GM20000 (cell line): ENCODE results near the gene DRICH1.
"Not testable (repeated sequence)": the region's sequence is repeated elsewhere in the genome, so short reads cannot be mapped to it uniquely, and the experiment has no call there.

ENCODE experiments used
- DNase-seq: peaks from one replicate; pipeline ENCODE4 v3.0.0; 2012; ENCODE audit warnings: low spot score
- TF ChIP-seq, protein P1 (sequence below): IDR thresholded peaks from 2 replicates; pipeline ENCODE4 v1.5.1; 2012; ENCODE audit warnings: mild to moderate bottlenecking, control low read depth; ENCODE audit errors: extremely low read depth, missing control alignments

DRICH1 gene

GRCh38 chr22:23652711-23653110 lies 20.6 kb upstream of the DRICH1 start:
- TF ChIP-seq, protein P1, sequence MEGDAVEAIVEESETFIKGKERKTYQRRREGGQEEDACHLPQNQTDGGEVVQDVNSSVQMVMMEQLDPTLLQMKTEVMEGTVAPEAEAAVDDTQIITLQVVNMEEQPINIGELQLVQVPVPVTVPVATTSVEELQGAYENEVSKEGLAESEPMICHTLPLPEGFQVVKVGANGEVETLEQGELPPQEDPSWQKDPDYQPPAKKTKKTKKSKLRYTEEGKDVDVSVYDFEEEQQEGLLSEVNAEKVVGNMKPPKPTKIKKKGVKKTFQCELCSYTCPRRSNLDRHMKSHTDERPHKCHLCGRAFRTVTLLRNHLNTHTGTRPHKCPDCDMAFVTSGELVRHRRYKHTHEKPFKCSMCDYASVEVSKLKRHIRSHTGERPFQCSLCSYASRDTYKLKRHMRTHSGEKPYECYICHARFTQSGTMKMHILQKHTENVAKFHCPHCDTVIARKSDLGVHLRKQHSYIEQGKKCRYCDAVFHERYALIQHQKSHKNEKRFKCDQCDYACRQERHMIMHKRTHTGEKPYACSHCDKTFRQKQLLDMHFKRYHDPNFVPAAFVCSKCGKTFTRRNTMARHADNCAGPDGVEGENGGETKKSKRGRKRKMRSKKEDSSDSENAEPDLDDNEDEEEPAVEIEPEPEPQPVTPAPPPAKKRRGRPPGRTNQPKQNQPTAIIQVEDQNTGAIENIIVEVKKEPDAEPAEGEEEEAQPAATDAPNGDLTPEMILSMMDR, result no peak
- no peak for DNase-seq

- TF ChIP-seq, protein P1, result no peak
- no peak for DNase-seq
These were observed 20.2 kb upstream of the DRICH1 start for GRCh38 chr22:23652286-23652685.

- TF ChIP-seq, protein P1, result no peak
- DNase-seq, result no peak
These were observed 19.6 kb upstream of the DRICH1 start for GRCh38 chr22:23651676-23652075.

DNA sequence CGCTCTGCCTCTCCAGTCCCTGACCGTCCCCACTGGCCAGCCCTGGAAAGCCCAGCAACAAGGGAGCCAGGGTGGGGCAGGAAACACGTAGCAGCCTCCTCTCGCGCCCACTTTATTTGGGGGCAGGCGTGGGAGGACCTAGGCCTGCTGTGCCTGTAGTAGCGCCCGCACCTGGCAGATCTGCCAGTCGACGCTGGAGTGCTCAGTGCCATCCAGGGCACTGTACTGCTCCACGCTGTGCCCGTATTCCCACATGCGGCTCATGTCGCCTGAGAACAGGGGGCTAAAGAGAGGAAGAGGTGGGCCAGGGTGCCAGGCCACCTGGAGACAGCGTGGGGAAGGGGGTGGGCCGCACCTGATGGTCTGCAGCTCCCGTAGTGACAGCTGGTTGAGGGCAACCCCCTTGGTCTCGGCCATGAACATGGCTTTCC lies 17.0 kb upstream of the DRICH1 start:
- TF ChIP-seq, protein P1, result no peak
- no peak for DNase-seq

DNA sequence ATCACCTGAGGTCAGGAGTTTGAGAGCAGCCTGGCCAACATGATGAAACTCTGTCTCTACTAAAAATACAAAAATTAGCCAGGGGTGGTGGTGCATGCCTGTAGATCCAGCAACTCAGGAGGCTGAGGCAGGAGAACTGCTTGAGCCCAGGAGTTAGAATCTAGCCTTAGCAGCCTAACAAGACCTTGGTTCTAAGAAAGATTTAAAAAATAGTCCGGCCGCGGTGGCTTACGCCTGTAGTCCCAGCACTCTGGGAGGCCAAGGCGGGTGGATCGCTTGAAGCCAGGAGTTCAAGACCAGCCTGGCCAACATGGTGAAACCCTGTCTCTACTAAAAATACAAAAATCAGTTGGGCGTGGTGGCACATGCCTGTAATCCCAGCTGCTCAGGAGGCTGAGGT lies 14.4 kb upstream of the DRICH1 start:
- not testable (repeated sequence) for DNase-seq

- DNase-seq, result not testable (repeated sequence)
These were observed 8.1 kb upstream of the DRICH1 start for GRCh38 chr22:23640206-23640605.

DNA sequence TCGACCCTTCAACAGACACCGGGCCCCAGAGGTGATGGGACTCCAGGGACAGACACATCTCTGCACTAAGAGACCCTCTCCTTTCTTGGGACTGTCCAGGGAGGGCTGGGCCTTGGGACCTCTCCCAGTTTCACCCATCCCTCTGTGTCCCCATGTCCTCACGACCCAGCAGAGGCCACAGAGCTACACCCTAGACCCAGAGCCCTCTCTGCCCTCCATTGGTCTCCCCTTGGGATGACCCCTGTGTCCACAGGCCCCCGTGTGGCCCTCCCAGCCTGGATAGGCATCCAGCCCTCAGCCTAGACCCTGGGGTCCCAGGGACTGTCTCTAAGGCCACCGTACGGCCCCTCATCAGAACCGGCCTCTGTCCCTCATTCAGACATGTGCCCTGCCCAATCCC lies 7.5 kb upstream of the DRICH1 start:
- DNase-seq, result no peak
- TF ChIP-seq, protein P1, result no peak

DNA sequence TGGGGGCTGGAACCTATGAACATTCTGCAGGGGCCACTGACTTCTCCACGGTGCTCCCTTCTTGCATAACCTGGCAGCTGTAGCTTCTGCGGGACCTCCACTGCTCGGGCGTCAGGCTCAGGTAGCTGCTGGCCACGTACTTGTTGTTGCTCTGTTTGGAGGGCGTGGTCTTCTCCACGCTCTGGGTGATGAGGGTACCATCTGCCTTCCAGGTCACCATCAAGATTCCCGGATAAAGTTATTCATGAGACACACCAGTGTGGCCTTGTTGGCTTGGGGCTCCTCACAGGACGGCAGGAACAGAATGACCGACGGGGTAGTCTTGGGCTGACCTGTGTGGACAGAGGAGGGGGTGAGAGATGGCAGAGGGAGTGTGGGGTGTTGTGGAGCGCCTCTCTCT lies 6.5 kb upstream of the DRICH1 start:
- DNase-seq, result no peak
- TF ChIP-seq, protein P1, result no peak

DNA sequence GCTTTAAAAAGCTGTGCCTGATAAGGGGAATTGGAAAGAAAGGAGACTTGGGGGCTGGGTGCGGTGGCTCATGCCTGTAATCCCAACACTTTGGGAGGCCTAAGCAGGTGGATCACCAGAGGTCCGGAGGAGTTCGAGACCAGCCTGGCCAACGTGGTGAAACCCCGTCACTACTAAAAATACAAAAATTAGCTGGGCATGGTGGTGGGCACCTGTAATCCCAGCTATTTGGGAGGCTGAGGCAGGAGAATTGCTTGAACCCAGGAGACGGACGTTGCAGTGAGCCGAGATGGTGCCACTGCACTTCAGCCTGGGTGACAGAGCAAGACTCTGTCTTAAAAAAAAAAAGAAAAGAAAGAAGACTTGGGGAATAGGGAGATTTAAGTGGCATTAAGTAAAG lies 3.2 kb upstream of the DRICH1 start:
- not testable (repeated sequence) for DNase-seq

- not testable (repeated sequence) for DNase-seq
These were observed 3.9 kb downstream of the DRICH1 start for GRCh38 chr22:23628056-23628743.
